OCI-LY1 (cell line): ENCODE results near the gene ETFBKMT.

Experiments used
- H2AFZ ChIP-seq: fragments of 200-600 bp; sonication (generic), shearing (Covaris generic); 2 replicates; pipeline ENCODE4 v1.6.0; 2014; ENCODE audit warnings: antibody characterized with exemption, mild to moderate bottlenecking, low read length
- H3F3A ChIP-seq: fragments of 200-600 bp; sonication (generic), shearing (Covaris generic); 2 replicates; pipeline ENCODE4 v1.6.0; 2014; ENCODE audit warnings: mild to moderate bottlenecking, antibody characterized with exemption, low read length, moderate library complexity; ENCODE audit not compliant: insufficient read depth
- H3K27ac ChIP-seq: fragments of 200-600 bp; sonication (generic); 2 replicates; pipeline ENCODE4 v1.5.1; 2014; ENCODE audit warnings: low read length, mixed run types, mild to moderate bottlenecking, low read depth; ENCODE audit not compliant: poor library complexity, severe bottlenecking
- H3K27me3 ChIP-seq: fragments of 200-600 bp; sonication (generic); 2 replicates; pipeline ENCODE4 v1.6.0; 2014; ENCODE audit warnings: antibody characterized with exemption, mild to moderate bottlenecking, low read length, moderate library complexity; ENCODE audit not compliant: insufficient read depth
- H3K36me3 ChIP-seq: fragments of 200-600 bp; sonication (generic); 2 replicates; pipeline ENCODE4 v1.6.1; 2014; ENCODE audit warnings: mild to moderate bottlenecking, antibody characterized with exemption, low read length, moderate library complexity, mixed read lengths; ENCODE audit not compliant: insufficient read depth
- H3K4me1 ChIP-seq: fragments of 200-600 bp; sonication (generic); 2 replicates; pipeline ENCODE4 v1.5.1; 2014; ENCODE audit warnings: mild to moderate bottlenecking, low read length, moderate library complexity; ENCODE audit not compliant: insufficient read depth, severe bottlenecking
- H3K4me2 ChIP-seq: fragments of 200-600 bp; sonication (generic), shearing (Covaris generic); 2 replicates; pipeline ENCODE4 v1.6.1; 2014; ENCODE audit warnings: low read length
- H3K4me3 ChIP-seq: fragments of 200-600 bp; sonication (generic); 2 replicates; pipeline ENCODE4 v1.5.1; 2014; ENCODE audit warnings: low read length, low read depth, mild to moderate bottlenecking, mixed read lengths; ENCODE audit not compliant: poor library complexity, severe bottlenecking
- H3K79me2 ChIP-seq: fragments of 200-600 bp; shearing (Covaris generic); 2 replicates; pipeline ENCODE4 v1.6.1; 2016; ENCODE audit warnings: mixed run types, low read length, mixed read lengths; ENCODE audit not compliant: insufficient read depth
- H3K9ac ChIP-seq: fragments of 200-600 bp; sonication (generic), shearing (Covaris generic); 2 replicates; pipeline ENCODE4 v1.6.1; 2014; ENCODE audit warnings: mild to moderate bottlenecking, low read length, mixed read lengths
- H3K9me2 ChIP-seq: fragments of 200-600 bp; sonication (generic), shearing (Covaris generic); 2 replicates; pipeline ENCODE4 v1.6.1; 2014; ENCODE audit warnings: low read depth, mild to moderate bottlenecking, low read length, mixed read lengths
- H3K9me3 ChIP-seq: fragments of 200-600 bp; shearing (Covaris generic); 2 replicates; pipeline ENCODE4 v1.6.1; 2014; ENCODE audit warnings: low read length, mixed read lengths
- H4K20me1 ChIP-seq: fragments of 200-600 bp; sonication (generic), shearing (Covaris generic); 2 replicates; pipeline ENCODE4 v1.6.0; 2016; ENCODE audit warnings: mild to moderate bottlenecking, low read length; ENCODE audit not compliant: insufficient read depth
- CTCF ChIP-seq: fragments of 200-600 bp; sonication (generic), shearing (Covaris generic); IDR thresholded peaks from 2 replicates; pipeline ENCODE4 v1.5.1; 2017; ENCODE audit warnings: mild to moderate bottlenecking, antibody characterized with exemption, low read length, moderate library complexity, mixed read lengths
- EZH2 ChIP-seq: fragments of 200-600 bp; sonication (generic), shearing (Covaris generic); IDR thresholded peaks from 2 replicates; pipeline ENCODE4 v1.8.0; 2017; ENCODE audit warnings: borderline replicate concordance, mixed run types, mild to moderate bottlenecking, antibody characterized with exemption, low read length, moderate library complexity, mixed read lengths

Gene ETFBKMT

GRCh38 chr12:31659087-31659942 is at the start of gene ETFBKMT:
Gene ETFBKMT (plus strand): TSS chr12:31659688. CDS start chr12:31661954, 2,266 bp downstream.
- Histone ChIP-seq H3F3A (no peaks in the 10 kb centered on the region), H3K4me2 (peak within 1 kb of the TSS; percentile 83), H3K27ac (peak within 1 kb of the TSS; percentile 88), H3K79me2 (no peaks in the 10 kb centered on the region), H4K20me1 (no peaks in the 10 kb centered on the region), H3K4me1 (peaks cover 26% of the 10 kb centered on the region), H2AFZ (peak within 1 kb of the TSS; percentile 82), H3K9ac (peak within 1 kb of the TSS; percentile 82), H3K36me3 (no peaks in the 10 kb centered on the region), H3K4me3 (peak within 1 kb of the TSS; percentile 75), H3K9me3 (no peaks in the 10 kb centered on the region), H3K27me3 (no peaks in the 10 kb centered on the region), H3K9me2 (no peaks in the 10 kb centered on the region)
- peak; percentile 16; the same call in 1 of the 2 replicates for TF ChIP-seq CTCF
- no peak for TF ChIP-seq EZH2

GRCh38 chr12:31612819-31613218 is 46.7 kb upstream of the ETFBKMT start:
- H3K9me3 ChIP-seq = peaks cover 16% of the 10 kb centered on the region
- H3K4me3 ChIP-seq = no peak overlapping the region
- no peaks in the 10 kb centered on the region for H3K9me2 ChIP-seq
- H3K79me2 ChIP-seq = no peaks in the 10 kb centered on the region
- H3K4me2 ChIP-seq = no peak overlapping the region
- TF ChIP-seq CTCF = no peak
- no peak for TF ChIP-seq EZH2
- H3K4me1 ChIP-seq = no peaks in the 10 kb centered on the region
- H2AFZ ChIP-seq = no peak overlapping the region
- H3F3A ChIP-seq = no peaks in the 10 kb centered on the region
- no peaks in the 10 kb centered on the region for H3K27me3 ChIP-seq
- H4K20me1 ChIP-seq = no peaks in the 10 kb centered on the region
- no peak overlapping the region for H3K27ac ChIP-seq
- H3K36me3 ChIP-seq = no peaks in the 10 kb centered on the region; the same call in 1 of the 2 replicates
- H3K9ac ChIP-seq = no peak overlapping the region

GRCh38 chr12:31618228-31619025 is 41.1 kb upstream of the ETFBKMT start:
- Histone ChIP-seq H3K4me2 (no peak overlapping the region), H3K79me2 (no peaks in the 10 kb centered on the region)

More at GRCh38 chr12:31618228-31619025, 41.1 kb upstream of the ETFBKMT start:
- H3K36me3 ChIP-seq = no peaks in the 10 kb centered on the region
- H3K4me1 ChIP-seq = peaks cover 7% of the 10 kb centered on the region
- TF ChIP-seq CTCF = no peak
- TF ChIP-seq EZH2 = no peak
- H3K9me2 ChIP-seq = no peaks in the 10 kb centered on the region
- no peaks in the 10 kb centered on the region for H3F3A ChIP-seq
- no peak overlapping the region for H3K4me3 ChIP-seq
- no peaks in the 10 kb centered on the region for H3K9me3 ChIP-seq
- H4K20me1 ChIP-seq = no peaks in the 10 kb centered on the region
- no peak overlapping the region for H3K9ac ChIP-seq
- H3K27me3 ChIP-seq = no peaks in the 10 kb centered on the region
- H2AFZ ChIP-seq = no peak overlapping the region
- no peak overlapping the region for H3K27ac ChIP-seq
